Activated T-cell treated with anti-CD3 and anti-CD28 coated beads for 24 hours (primary cell): Measurements from ENCODE around the gene MROH8.

Experiments used
- DNase-seq: peaks from one replicate; pipeline ENCODE4 v3.0.0-alpha.2; 2020; ENCODE audit warnings: low read depth

The MROH8 gene

GRCh38 chr20:37178839-37179682, at the start of gene MROH8, which contains the start of gene RPN2:
Gene MROH8 (minus strand): TSS chr20:37179548.
Gene RPN2 (plus strand): TSS chr20:37179330. CDS start chr20:37179357, 27 bp downstream.
- peak; percentile 95 for DNase-seq

GRCh38 chr20:37228656-37229055, 49.3 kb upstream of the MROH8 start:
- no peak for DNase-seq

GRCh38 chr20:37228082-37228481, 48.7 kb upstream of the MROH8 start:
- no peak for DNase-seq

DNA sequence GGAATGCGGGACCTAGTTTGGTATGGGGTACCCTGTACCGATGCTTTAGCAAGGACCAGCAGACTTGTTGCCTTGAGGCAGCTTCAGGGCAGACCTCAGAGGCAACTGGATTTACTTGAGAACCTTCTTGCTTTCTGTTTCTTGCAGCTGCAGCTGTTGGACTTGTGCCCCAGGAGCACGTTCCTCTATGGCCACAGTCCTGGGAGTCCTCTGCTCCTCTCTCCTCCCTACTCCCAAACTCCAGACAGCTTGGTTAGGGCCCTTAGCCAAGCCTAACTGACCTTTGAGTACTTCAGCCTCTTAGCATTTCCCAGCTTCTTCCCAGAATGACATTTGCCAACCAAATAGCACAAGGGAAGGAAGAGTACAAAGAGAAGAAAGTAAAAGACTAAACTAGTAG, 47.5 kb upstream of the MROH8 start:
- DNase-seq, result no peak

DNA sequence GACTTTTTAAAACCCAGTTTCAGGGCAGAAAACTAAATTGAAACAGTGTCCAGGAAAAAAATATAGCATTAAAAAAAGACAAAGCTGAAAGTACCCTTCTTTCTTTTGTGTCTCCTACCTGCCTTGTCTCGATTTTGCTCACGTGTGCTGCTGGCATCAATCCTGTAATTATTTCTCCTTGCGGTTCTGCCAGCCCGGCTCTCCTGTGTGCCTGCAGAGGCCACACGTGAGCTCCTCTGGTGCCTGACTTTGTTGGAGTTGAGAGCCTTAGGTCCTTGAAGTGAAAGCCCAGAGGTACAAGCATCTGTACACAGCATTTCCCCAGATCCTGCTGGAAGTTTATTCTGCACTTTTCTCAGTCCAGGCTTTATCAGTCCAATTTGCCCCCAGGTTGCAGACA, 45.8 kb upstream of the MROH8 start:
- no peak for DNase-seq

- no peak for DNase-seq
Observed at GRCh38 chr20:37223053-37223452, 43.7 kb upstream of the MROH8 start.

- no peak for DNase-seq
Observed at GRCh38 chr20:37222086-37222485, 42.7 kb upstream of the MROH8 start.

DNA sequence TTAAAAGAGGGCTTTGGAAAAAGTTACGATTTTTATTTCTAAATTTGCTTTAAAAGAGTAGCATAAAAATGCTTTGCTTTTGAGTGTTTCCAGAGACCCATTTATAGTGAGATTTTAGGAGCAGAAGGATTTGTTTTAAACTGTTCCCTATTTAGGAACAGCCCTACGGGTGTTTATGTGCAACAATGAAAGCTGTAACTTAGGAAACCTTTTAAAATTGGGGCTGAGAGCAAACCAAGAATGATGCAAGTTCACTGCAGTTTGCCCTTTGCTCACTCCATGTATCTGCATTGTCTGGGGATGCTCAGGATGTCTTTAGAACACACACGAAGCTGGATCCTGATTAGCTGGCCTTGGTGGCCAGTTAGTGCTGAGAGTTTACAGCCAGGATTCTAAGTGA, 41.4 kb upstream of the MROH8 start:
- DNase-seq, result no peak

- DNase-seq, result no peak
Observed at GRCh38 chr20:37219751-37220668, 40.7 kb upstream of the MROH8 start.

- DNase-seq, result no peak
Observed at GRCh38 chr20:37218976-37219375, 39.6 kb upstream of the MROH8 start.

- DNase-seq, result no peak
Observed at GRCh38 chr20:37218441-37218840, 39.1 kb upstream of the MROH8 start.

DNA sequence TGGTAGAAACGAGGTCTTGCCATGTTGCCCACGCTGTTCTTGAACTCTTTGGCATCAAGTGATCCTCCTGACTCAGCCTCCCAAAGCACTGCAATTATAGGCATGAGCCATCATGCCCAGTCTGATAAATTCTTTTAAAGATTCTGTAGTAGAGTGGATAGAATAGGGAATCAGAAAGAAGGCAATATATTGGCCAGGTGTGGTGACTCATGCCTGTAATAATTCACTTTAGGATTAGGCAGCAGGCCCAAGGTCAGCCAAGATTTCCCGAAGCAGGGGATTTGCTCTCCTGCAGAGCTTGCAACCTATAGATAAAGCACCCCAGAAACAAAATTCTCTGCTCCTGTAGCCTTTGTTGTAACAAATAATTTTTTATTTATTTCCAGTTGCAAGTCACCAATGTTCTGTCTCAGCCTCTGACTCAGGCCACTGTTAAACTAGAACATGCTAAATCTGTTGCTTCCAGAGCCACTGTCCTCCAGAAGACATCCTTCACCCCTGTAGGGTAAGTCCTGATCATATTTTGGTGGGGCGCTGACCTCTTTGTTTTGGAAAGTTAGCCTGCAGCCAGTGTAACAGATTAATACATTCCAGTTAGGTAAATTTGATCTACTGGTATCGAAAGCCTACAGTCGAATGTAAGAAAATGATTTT, 30.4 kb upstream of the MROH8 start:
- DNase-seq, result no peak

GRCh38 chr20:37209193-37209592, 29.8 kb upstream of the MROH8 start:
- no peak for DNase-seq

GRCh38 chr20:37207171-37207570, 27.8 kb upstream of the MROH8 start:
- DNase-seq, result no peak

DNA sequence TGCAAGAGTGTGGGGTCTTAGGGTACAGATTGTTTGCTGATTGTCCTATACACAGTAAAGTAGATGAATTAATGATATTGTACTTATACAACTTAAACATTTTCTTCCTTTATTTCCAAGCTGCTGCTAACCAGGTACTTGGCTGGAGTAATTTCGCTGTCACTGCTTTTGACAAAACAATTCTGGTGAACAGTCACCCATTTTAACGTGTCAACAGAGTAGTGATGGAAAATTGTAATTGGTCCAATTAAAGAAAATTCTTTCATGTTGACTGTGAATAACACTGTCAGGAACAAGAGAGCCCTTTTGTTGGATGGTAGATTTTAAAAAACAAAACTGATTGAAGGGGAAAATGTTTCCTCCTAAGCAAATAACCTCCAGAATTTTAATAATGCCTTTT, 26.4 kb upstream of the MROH8 start:
- no peak for DNase-seq

- no peak for DNase-seq
Observed at GRCh38 chr20:37205130-37205529, 25.8 kb upstream of the MROH8 start.

GRCh38 chr20:37204056-37204455, 24.7 kb upstream of the MROH8 start:
- no peak for DNase-seq

GRCh38 chr20:37202267-37202943, 23.1 kb upstream of the MROH8 start:
- no peak for DNase-seq

- DNase-seq, result no peak
Observed at GRCh38 chr20:37201827-37202162, 22.4 kb upstream of the MROH8 start.

DNA sequence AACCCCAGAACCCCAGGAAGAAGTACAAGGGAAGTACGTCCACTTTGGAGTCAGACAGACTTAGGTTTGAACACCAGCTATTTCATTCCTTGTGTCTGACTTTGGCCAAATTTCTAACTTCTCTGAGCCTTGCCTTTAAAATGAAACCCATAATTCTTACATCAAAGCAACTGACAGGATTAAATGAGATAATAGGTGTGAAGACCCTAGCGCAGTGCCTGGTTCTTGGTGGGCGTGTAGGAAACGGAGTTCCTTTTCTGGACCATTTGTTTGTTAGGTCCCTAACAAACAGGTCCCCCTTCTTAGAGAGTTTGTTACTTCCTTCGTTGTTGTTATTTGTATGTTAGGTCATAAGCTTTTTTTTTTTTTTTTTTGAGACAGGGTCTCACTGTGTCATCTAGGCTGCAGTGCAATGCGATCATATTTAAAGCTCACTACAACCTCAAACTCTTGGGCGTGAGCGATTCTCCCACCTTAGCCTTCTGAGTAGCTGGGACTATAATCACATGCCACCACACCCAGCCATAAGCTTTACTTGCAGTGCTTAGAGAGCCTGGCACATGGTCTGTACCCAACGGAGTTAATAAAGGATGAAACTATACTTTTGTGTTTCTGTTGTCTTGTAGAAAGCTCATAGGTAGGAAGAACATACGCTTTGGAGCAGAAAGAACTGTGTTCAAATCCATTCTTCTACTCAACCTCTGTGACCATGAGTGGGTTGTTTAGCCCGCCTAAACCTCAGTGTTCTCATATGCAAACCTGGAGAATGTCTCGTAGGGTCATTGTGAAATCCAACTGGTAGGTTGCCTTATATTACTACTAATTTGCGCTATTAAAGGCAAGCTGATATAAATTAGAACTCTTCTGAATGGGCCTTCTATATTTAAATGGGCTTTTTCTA, 21.8 kb upstream of the MROH8 start:
- no peak for DNase-seq

- no peak for DNase-seq
Observed at GRCh38 chr20:37200376-37200775, 21.0 kb upstream of the MROH8 start.
